AG04450 (cell line): ENCODE measurements around the gene KCNQ2. TPM values are rescaled to one million over a fixed set of nuclear protein-coding genes. Genes with fewer than 3 reads are reported as not detected.
"Not testable (repeated sequence)": the region's sequence is repeated elsewhere in the genome, so short reads cannot be mapped to it uniquely, and the experiment has no call there.

Experiments used
- CTCF ChIA-PET: fragments of 300-600, 350-600 bp; formaldehyde crosslinking; extraction: SDS; loops from one replicate; lab custom pipeline; 2022; ENCODE audit warnings: antibody characterized with exemption, inconsistent platforms; lab: Charles Lee
- POLR2A ChIA-PET: fragments of 350-600 bp; formaldehyde crosslinking; extraction: SDS; loops from one replicate; lab custom pipeline; 2021; ENCODE audit warnings: antibody characterized with exemption, inconsistent platforms; lab: Yijun Ruan, JAX
- DNase-seq: peaks from one replicate; pipeline ENCODE4 v3.0.0-alpha.2; 2011; ENCODE audit warnings: low read depth, low spot score
- H3K27ac ChIP-seq: one replicate; pipeline ENCODE4 v1.5.1; 2012; ENCODE audit warnings: low read depth, low read length, control low read depth
- H3K27me3 ChIP-seq: one replicate; pipeline ENCODE4 v1.6.0; 2012; ENCODE audit warnings: low read length; ENCODE audit not compliant: control insufficient read depth, insufficient read depth
- H3K4me3 ChIP-seq: 2 replicates; pipeline ENCODE4 v1.5.1; 2011; ENCODE audit warnings: mild to moderate bottlenecking, low read depth, low read length, control low read depth
- H3K9me3 ChIP-seq: 2 replicates; pipeline ENCODE4 v1.5.1; 2012; ENCODE audit warnings: low read length; ENCODE audit not compliant: control insufficient read depth, insufficient read depth
- CTCF ChIP-seq: IDR thresholded peaks from 2 replicates; pipeline ENCODE4 v1.5.1; 2011; ENCODE audit warnings: low read depth, low read length, control low read depth, inconsistent platforms
- polyA plus RNA-seq: library from polyadenylated mRNA; depleted of rRNA; stranded (reverse); fragments of >200 nt; gene quantifications from 2 replicates; pipeline ENCODE4 v1.2.3, GENCODE V29; 2011

Gene KCNQ2
- polyA plus RNA-seq, 1 experiment: not detected

- Histone ChIP-seq H3K27me3 (peaks cover 21% of the 10 kb centered on the region), H3K4me3 (no peak overlapping the region), H3K27ac (no peak overlapping the region), H3K9me3 (peaks cover 15% of the 10 kb centered on the region)
- ChIA-PET CTCF (interaction anchor here (1.4 to 3.4 kb wide), 4 partner anchors 9 to 157 kb away, joined by 4 to 47 read pairs (median 16); no protein-coding TSS in a partner anchor), POLR2A (no interaction called here)
- no peak for DNase-seq
- TF ChIP-seq CTCF: no peak
Observed at GRCh38 chr20:63380346-63380870, 92.0 kb downstream of the KCNQ2 start.

- H3K27ac ChIP-seq, POLR2A ChIA-PET, DNase-seq, H3K4me3 ChIP-seq: not testable (repeated sequence)
- Histone ChIP-seq H3K9me3 (peaks cover 12% of the 10 kb centered on the region; the same call in 1 of the 2 replicates), H3K27me3 (peaks cover 23% of the 10 kb centered on the region)
- CTCF ChIA-PET: interaction anchor here (1.4 to 3.4 kb wide), 2 partner anchors 70 to 156 kb away, joined by 5 to 47 read pairs; no protein-coding TSS in a partner anchor
Observed at GRCh38 chr20:63379872-63380271, 92.6 kb downstream of the KCNQ2 start.

- Histone ChIP-seq H3K27ac (no peak overlapping the region), H3K4me3 (no peak overlapping the region), H3K9me3 (peaks cover 9% of the 10 kb centered on the region; the same call in 1 of the 2 replicates), H3K27me3 (peaks cover 26% of the 10 kb centered on the region)
- DNase-seq: no peak
- CTCF ChIA-PET: interaction anchor here (1.4 kb wide), 1 partner anchor 156 kb away, joined by 5 read pairs; no protein-coding TSS in a partner anchor
- POLR2A ChIA-PET: no interaction called here
- no peak for TF ChIP-seq CTCF
Observed at GRCh38 chr20:63379296-63379695, 93.2 kb downstream of the KCNQ2 start.

GRCh38 chr20:63378626-63379025 is 93.8 kb downstream of the KCNQ2 start:
- peaks cover 27% of the 10 kb centered on the region for H3K27me3 ChIP-seq
- no peak overlapping the region for H3K4me3 ChIP-seq
- ChIA-PET CTCF (interaction anchor here (1.4 to 2.2 kb wide), 3 partner anchors 68 to 155 kb away, joined by 5 to 10 read pairs (median 7); no protein-coding TSS in a partner anchor), POLR2A (no interaction called here)
- H3K27ac ChIP-seq: no peak overlapping the region
- peaks cover 7% of the 10 kb centered on the region; the same call in 1 of the 2 replicates for H3K9me3 ChIP-seq
- TF ChIP-seq CTCF: no peak
- no peak for DNase-seq

- no peak for TF ChIP-seq CTCF
- Histone ChIP-seq H3K27ac (no peak overlapping the region), H3K4me3 (no peak overlapping the region), H3K27me3 (peaks cover 28% of the 10 kb centered on the region), H3K9me3 (peaks cover 7% of the 10 kb centered on the region; the same call in 1 of the 2 replicates)
- CTCF ChIA-PET: interaction anchor here (2.0 to 2.2 kb wide), 2 partner anchors 68 to 155 kb away, joined by 7 to 10 read pairs; no protein-coding TSS in a partner anchor
- POLR2A ChIA-PET: no interaction called here
- no peak for DNase-seq
Observed at GRCh38 chr20:63377951-63378381, 94.5 kb downstream of the KCNQ2 start.
